ENCODE data around the gene TENM4.

TENM4 gene

GRCh38 chr11:79055856-79056631 lies 384.8 kb downstream of the TENM4 start:
- no peak for DNase-seq (ENCODE audit: low read depth)

GRCh38 chr11:79054636-79055035 lies 386.2 kb downstream of the TENM4 start:
- DNase-seq (ENCODE audit: low read depth): no peak

GRCh38 chr11:79052544-79052943 lies 388.3 kb downstream of the TENM4 start:
- no peak for DNase-seq (ENCODE audit: low read depth)

GRCh38 chr11:79050786-79051185 lies 390.0 kb downstream of the TENM4 start:
- no peak for DNase-seq (ENCODE audit: low read depth)

GRCh38 chr11:79049741-79050179 lies 391.1 kb downstream of the TENM4 start:
- no peak for DNase-seq (ENCODE audit: low read depth)

GRCh38 chr11:79047980-79048379 lies 392.9 kb downstream of the TENM4 start:
- DNase-seq (ENCODE audit: low read depth): no peak

GRCh38 chr11:79047321-79047720 lies 393.5 kb downstream of the TENM4 start:
- no peak for DNase-seq (ENCODE audit: low read depth)

GRCh38 chr11:79046366-79046765 lies 394.5 kb downstream of the TENM4 start:
- DNase-seq (ENCODE audit: low read depth): no peak

GRCh38 chr11:79045800-79046304 lies 395.0 kb downstream of the TENM4 start:
- no peak for DNase-seq (ENCODE audit: low read depth)

GRCh38 chr11:79045018-79045799 lies 395.6 kb downstream of the TENM4 start:
- no peak for DNase-seq (ENCODE audit: low read depth)

GRCh38 chr11:79044201-79044600 lies 396.6 kb downstream of the TENM4 start:
- DNase-seq (ENCODE audit: low read depth): no peak

GRCh38 chr11:79043726-79044125 lies 397.1 kb downstream of the TENM4 start:
- DNase-seq (ENCODE audit: low read depth): no peak

GRCh38 chr11:79042824-79043223 lies 398.0 kb downstream of the TENM4 start:
- no peak for DNase-seq (ENCODE audit: low read depth)

- no peak for DNase-seq (ENCODE audit: low read depth)
Observed at GRCh38 chr11:79040348-79040747, 400.5 kb downstream of the TENM4 start.

GRCh38 chr11:79039122-79039521 lies 401.7 kb downstream of the TENM4 start:
- DNase-seq (ENCODE audit: low read depth): no peak

- no peak for DNase-seq (ENCODE audit: low read depth)
Observed at GRCh38 chr11:79035881-79036280, 404.9 kb downstream of the TENM4 start.

GRCh38 chr11:79033833-79034232 lies 407.0 kb downstream of the TENM4 start:
- DNase-seq (ENCODE audit: low read depth): no peak

GRCh38 chr11:79030448-79030847 lies 410.4 kb downstream of the TENM4 start:
- no peak for DNase-seq (ENCODE audit: low read depth)

- no peak for DNase-seq (ENCODE audit: low read depth)
Observed at GRCh38 chr11:79028225-79028624, 412.6 kb downstream of the TENM4 start.

GRCh38 chr11:79026803-79027445 lies 413.9 kb downstream of the TENM4 start:
- no peak for DNase-seq (ENCODE audit: low read depth)

GRCh38 chr11:79025622-79026021 lies 415.2 kb downstream of the TENM4 start:
- DNase-seq (ENCODE audit: low read depth): no peak

GRCh38 chr11:79025097-79025496 lies 415.7 kb downstream of the TENM4 start:
- no peak for DNase-seq (ENCODE audit: low read depth)

GRCh38 chr11:79022265-79022664 lies 418.6 kb downstream of the TENM4 start:
- no peak for DNase-seq (ENCODE audit: low read depth)
